GM23248 (cell line): ENCODE data around the gene TCF12.

Experiments used
- EZH2 ChIP-seq: fragments of 200-600 bp; sonication (generic); IDR thresholded peaks from 2 replicates; pipeline ENCODE4 v1.6.1; 2018; ENCODE audit warnings: antibody characterized with exemption, mild to moderate bottlenecking; ENCODE audit not compliant: insufficient read depth, poor library complexity, severe bottlenecking
- EZH2phosphoT487 ChIP-seq: fragments of 200-600 bp; sonication (generic); IDR thresholded peaks from 2 replicates; pipeline ENCODE4 v1.6.1; 2018; ENCODE audit warnings: antibody characterized with exemption, moderate library complexity, mild to moderate bottlenecking, low read depth; ENCODE audit not compliant: insufficient read depth

DNA sequence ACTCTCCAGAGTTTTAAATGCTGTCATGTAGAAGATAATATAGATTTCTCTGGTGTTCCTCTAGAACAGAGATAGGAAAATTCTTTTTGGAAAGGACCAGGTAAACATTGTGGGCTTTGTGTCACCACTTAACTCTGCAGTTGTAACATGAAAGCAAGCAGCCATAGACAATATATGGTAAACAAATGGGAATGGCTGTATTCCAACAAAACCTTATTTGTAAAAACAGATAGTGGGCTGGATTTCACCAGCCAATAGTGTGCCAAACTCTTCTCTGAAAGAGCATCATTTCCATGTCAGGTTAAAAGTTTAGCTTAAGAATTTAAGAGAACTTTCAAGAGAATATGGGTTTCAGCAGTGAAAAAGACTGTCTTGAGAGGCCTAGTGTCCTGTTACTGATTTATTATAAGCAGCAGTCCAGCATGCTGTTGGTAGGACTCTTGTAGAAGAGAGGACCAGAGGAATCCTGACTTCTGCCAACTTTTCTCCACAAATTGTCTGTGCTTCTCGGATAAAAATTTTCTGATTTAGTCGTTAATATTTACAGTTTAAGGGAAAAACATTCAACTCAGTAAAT is 107.7 kb downstream of the TCF12 start:
- no peak for TF ChIP-seq EZH2
- no peak for TF ChIP-seq EZH2phosphoT487
